Esophagus squamous epithelium (tissue), 4 donors: ENCODE measurements around the gene KLF11.

ENCODE experiments used
- CTCF ChIP-seq, 6 experiments: fragments of 450-650 bp in 4 of 6; fragments of 200-600 bp in 2 of 6; sonication (generic) in 2 of 6; IDR thresholded peaks; one replicate each; pipeline ENCODE4 v1.5.1; 2016 to 2019; ENCODE audit warnings: antibody characterized with exemption in 6 of 6, mild to moderate bottlenecking in 4 of 6, moderate library complexity in 4 of 6
- POLR2A ChIP-seq, 4 donors: fragments of 450-650 bp; IDR thresholded peaks; one replicate each; pipeline ENCODE4 v1.6.1; 2017; ENCODE audit warnings: antibody characterized with exemption in 4 of 4, mild to moderate bottlenecking in 4 of 4, moderate library complexity in 3 of 4

- no peak for TF ChIP-seq CTCF (IDR thresholded peaks at IDR 0.05)
- no peak for TF ChIP-seq POLR2A (IDR thresholded peaks at IDR 0.05)
These were observed 22.4 kb downstream of the KLF11 start for GRCh38 chr2:10065773-10066055.
